Stimulated activated CD8-positive, alpha-beta memory T cell treated with anti-CD3 and anti-CD28 coated beads, Interleukin-7, amount 100 ng/mL, for 24 hours (primary cell): ENCODE data around the gene NHSL1.

Source experiments
- DNase-seq: peaks from one replicate; pipeline ENCODE4 v3.0.0-alpha.2; 2020; ENCODE audit warnings: low read depth

Gene NHSL1

GRCh38 chr6:138402838-138403187, 96.5 kb downstream of the NHSL1 start:
- no peak for DNase-seq

- DNase-seq, result no peak
These were observed 97.1 kb downstream of the NHSL1 start for GRCh38 chr6:138401960-138402837.

DNA sequence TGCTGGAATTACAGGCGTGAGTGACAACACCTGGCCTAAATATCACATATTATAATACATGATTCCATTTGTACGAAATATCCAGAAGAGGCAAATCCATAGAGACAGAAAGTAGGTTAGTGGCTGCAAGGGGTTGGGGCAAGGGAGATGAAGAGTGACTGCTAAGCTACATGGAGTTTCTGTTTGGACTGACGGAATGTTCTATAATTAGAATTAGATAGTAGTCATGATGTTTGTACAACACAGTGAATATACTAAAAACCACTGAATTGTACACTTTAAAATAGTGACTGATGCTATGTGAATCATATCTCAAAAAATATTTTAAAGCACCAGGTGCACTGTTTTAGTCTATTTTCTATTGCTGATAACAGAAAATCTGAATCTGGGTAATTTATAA, 99.0 kb downstream of the NHSL1 start:
- DNase-seq, result no peak

DNA sequence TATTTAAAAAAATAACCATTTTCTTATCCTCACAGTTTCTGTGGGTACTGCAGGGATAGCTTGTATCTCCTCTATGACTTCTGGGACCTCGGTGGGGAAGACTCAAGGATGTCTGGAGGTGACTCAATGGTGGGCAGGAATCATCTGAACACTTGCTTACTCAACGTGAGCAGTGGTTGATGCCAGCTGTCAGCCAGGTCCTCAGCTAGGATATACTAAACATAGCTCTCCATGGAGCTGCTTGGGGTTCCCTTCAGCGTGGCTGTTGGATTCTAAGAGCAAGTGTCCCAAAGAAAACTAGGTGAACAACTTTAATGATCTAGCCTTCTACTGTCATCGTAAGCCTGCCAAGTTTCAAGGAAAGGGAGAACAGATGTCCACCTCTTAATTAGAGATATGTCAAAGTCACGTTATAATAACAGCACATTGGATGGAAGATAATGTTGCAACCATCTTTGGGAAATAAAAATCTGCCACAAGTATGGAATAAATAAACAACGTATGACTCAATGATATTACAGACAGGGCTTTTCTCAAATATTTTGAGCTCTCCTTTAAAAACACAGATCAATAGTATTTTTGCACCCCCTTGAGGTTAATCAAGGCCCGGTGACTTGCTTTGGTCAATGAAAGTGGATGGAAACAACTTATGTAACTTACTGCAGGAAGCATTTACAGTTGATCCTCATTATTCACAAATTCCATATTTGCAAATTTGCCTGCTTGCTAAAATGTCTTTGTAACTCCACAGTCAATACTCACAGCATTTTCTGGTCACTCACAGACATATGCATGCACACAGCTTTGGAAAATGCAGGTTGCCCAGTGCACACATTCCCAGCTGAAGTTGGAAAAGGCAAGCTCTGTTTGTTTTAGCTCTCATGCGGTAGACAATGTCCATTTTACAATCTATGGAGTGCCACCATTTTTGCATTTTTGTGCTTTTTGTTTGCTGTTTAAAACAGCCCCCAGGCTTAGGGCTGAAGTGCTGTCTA, 101.9 kb downstream of the NHSL1 start:
- no peak for DNase-seq

- DNase-seq, result no peak
These were observed 102.6 kb downstream of the NHSL1 start for GRCh38 chr6:138396709-138397108.

DNA sequence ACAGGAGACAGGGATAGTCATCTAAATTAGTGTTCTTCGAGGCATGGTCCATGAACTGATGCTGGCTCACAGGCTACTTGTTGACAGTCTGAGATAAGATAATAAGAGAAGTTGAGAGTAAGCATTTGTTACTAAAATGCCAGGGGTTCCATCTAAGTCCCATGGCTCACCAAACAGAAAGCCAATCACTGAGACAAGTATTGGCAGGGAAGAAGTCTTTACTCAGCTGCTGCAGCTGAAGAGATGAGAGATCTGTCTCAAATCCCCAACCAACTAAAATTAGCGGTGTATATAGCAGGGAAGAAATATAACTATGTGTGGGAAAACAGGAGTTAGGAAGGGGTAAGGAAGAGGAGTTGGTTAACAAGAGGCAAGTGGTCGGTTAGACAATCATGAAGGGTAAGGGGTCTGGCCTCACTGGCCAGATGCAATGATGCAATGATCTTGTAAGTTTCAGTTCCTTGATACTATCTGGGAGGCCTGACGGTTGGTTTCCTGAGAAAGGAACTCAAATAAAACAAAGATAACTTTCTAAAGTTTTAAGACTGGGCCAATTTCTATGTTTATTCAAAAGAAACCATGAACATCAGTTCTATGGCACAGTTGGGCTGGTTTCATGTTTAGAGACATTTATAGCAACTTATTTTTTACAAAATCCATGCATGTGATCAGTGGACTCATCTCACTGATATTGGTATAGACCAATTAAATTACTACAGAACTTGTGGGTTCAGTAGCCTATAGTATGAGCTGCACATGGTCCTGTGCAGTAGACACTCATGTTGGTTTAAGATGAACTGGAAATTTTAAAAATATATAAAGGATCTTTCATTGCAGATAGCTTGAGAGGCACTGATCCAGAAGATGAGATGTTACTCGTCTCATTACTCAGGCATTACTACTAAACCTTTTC, 105.2 kb downstream of the NHSL1 start:
- DNase-seq, result no peak

GRCh38 chr6:138389551-138389950, 109.7 kb downstream of the NHSL1 start:
- DNase-seq, result no peak

GRCh38 chr6:138387577-138388368, 111.5 kb downstream of the NHSL1 start:
- DNase-seq, result no peak

- no peak for DNase-seq
These were observed 112.4 kb downstream of the NHSL1 start for GRCh38 chr6:138386897-138387296.

DNA sequence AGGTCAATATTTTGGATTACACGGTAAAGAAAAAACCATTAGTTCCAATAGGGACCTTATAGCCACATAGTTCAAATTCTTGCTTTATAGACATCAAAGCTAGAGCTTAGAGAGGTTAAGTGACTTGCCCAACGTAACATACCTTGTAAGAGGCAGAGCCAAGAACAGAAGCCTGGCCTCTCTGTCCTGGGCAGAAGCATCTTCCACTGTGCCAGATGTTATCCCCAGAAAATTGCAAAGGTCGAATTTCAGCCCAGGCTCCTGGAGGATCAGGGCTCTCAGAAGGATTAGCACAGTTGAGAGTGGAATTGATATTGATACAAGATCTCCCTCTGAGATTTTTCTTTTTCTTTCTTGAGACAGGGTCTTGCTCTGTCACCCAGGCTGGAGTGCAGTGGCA, 115.5 kb downstream of the NHSL1 start:
- DNase-seq, result no peak

DNA sequence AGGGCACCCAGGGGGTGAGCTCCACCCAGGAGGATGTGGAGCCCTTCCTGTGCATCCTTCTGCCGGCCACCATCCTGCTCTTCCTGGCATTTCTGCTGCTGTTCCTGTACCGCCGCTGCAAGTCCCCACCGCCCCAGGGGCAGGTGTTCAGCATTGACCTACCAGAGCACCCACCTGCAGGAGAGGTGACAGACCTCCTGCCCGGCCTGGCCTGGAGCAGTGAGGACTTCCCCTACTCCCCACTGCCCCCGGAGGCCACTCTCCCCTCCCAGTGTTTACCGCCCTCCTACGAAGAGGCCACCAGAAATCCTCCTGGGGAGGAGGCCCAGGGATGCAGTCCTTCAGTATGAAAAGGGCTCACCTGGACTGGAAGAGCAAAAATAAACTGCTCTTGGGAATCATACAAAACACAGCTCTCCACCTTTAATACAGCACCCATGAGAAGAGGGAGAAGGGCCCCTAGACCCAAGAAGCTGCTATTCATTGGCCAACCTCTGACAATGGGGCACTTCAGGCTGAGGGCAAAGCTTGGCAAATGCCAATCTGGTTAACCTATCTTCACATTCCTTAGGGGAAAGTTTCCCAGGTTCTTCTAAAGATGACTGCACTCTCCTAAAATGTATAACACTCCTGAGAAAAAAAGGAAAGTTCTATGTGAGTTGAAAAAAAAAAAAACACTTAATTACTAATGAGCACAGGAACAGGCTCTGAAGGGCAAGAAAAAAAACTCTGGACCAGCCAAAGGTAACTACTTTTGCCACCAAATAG, 116.6 kb downstream of the NHSL1 start:
- DNase-seq, result no peak

DNA sequence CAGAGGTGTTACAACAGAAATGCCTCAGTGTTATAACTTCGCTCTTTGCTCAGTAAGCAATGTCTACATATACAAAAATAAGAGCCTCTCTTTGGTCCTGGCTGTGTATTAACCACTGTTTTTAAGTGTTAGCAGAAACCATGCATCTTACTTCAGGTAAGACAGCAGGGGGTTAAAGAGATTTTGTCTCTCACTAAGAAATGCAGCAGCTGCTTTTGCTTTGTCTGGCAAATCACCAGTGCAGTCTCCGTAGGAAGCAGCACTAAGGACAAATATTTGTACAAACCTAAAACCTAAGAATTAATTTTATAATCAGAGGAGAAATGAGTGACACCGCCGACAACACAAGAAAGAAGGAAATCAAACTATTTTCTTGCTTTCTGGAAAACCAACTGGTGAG, 120.8 kb downstream of the NHSL1 start:
- no peak for DNase-seq

- DNase-seq, result no peak
These were observed 121.5 kb downstream of the NHSL1 start, which contains the start of gene SMIM28 for GRCh38 chr6:138377844-138378243. Gene SMIM28 (plus strand): TSS chr6:138377905. CDS start chr6:138378073, 168 bp downstream.

GRCh38 chr6:138377042-138377441, 122.3 kb downstream of the NHSL1 start:
- DNase-seq, result no peak

- DNase-seq, result no peak
These were observed 124.5 kb downstream of the NHSL1 start for GRCh38 chr6:138374815-138375214.

GRCh38 chr6:138374230-138374629, 125.1 kb downstream of the NHSL1 start:
- DNase-seq, result no peak

DNA sequence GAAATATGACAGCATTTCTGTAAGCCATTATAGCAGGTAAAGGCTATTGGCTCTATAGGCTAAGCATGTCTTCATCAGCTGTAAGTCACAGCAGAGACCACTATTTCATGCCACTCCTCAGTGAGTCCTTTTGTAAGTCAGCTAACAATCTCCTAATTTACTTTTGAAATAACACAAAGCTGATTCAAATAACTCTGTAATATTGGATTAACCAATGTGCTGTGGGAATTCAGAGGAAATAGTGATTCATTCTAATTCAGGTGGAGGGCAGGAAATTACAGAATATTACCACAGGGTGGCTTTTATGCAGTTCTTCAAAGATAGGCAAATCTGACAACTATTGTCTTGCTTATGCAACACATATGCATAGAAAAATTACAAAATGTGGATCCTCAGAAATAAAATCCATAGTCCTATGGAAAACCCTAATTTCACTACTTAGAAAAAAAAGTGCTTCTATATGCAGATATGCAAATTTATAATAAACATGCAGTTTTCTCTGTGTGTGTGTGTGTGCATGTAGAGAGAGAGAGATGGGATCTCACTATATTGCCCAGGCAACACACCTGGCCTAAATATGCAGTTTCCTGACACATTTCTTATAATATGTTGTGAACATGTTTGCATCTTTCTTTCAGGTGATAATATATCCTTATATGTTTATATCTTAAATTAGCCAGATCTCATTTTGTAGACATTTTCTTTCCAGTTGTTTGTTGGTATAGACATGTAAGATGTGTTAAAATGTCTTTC, 126.4 kb downstream of the NHSL1 start:
- DNase-seq, result no peak
